Measurements from ENCODE around the gene FAM222B. TPM values are rescaled to one million over a fixed set of nuclear protein-coding genes. Genes with fewer than 3 reads are reported as not detected.
"Not testable (repeated sequence)": the region's sequence is repeated elsewhere in the genome, so short reads cannot be mapped to it uniquely, and the experiment has no call there.

FAM222B gene
- total RNA-seq, 2 experiments from 2014 or later, result 15.4 to 17.1 TPM

GRCh38 chr17:28743243-28744103, 99.1 kb downstream of the FAM222B start, which contains the start of gene TRAF4:
Gene TRAF4 (plus strand): TSS chr17:28744011. CDS start chr17:28744113, 102 bp downstream.
- H3K36me3 Mint-ChIP-seq (ENCODE audit: low read depth), result peaks cover 27% of the 10 kb centered on the region
- peak; percentile 86 for ATAC-seq
- no peaks in the 10 kb centered on the region for H3K27me3 Mint-ChIP-seq (ENCODE audit: low read depth)
- ChIA-PET CTCF (interaction anchor here (0.6 to 17.5 kb wide), 7 partner anchors 14 to 207 kb away, joined by 3 to 736 read pairs (median 3); partner anchors contain the start of genes FLOT2, NEK8, RPL23A and TLCD1), POLR2A (interaction anchor here (0.9 to 13.0 kb wide), 3 partner anchors 12 to 23 kb away, joined by 3 to 212 read pairs (median 12); partner anchors contain the start of genes NEK8, RPL23A and TLCD1)
- peaks cover 3% of the 10 kb centered on the region for H3K9me3 Mint-ChIP-seq (ENCODE audit: insufficient read depth)
- peaks cover 53% of the 10 kb centered on the region for H3K4me1 Mint-ChIP-seq (ENCODE audit: low read depth)
- peak within 1 kb of the TSS; percentile 90 for H3K4me3 Mint-ChIP-seq
- peak within 1 kb of the TSS; percentile 95 for H3K27ac Mint-ChIP-seq
- peak; percentile 81 for DNase-seq

- POLR2A ChIA-PET, result interaction anchor here (1.1 to 13.0 kb wide), 2 partner anchors 10 to 15 kb away, joined by 3 to 212 read pairs; partner anchors contain the start of genes NEK8 and TLCD1
Observed at GRCh38 chr17:28741358-28742349, 100.9 kb downstream of the FAM222B start.

GRCh38 chr17:28740406-28741357, 101.9 kb downstream of the FAM222B start:
- ATAC-seq (no peak), DNase-seq (no peak)
- ChIA-PET POLR2A (interaction anchor here (0.5 to 13.0 kb wide), 3 partner anchors 13 to 159 kb away, joined by 5 to 212 read pairs (median 7); partner anchors contain the start of genes NEK8 and TLCD1), CTCF (interaction anchor here (1.0 to 17.5 kb wide), 5 partner anchors 10 to 176 kb away, joined by 3 to 736 read pairs (median 5); partner anchors contain the start of genes NEK8 and TLCD1)
- H3K9me3 Mint-ChIP-seq (ENCODE audit: insufficient read depth), result peaks cover 3% of the 10 kb centered on the region
- peaks cover 29% of the 10 kb centered on the region for H3K36me3 Mint-ChIP-seq (ENCODE audit: low read depth)
- peaks cover 55% of the 10 kb centered on the region for H3K4me1 Mint-ChIP-seq (ENCODE audit: low read depth)
- no peak overlapping the region for H3K4me3 Mint-ChIP-seq
- H3K27ac Mint-ChIP-seq, result peak overlapping the region; percentile 64
- H3K27me3 Mint-ChIP-seq (ENCODE audit: low read depth), result no peaks in the 10 kb centered on the region

More at GRCh38 chr17:28741358-28742349, 100.9 kb downstream of the FAM222B start:
- Mint-ChIP-seq H3K27ac (peak overlapping the region; percentile 64), H3K9me3 (ENCODE audit: insufficient read depth) (peaks cover 3% of the 10 kb centered on the region), H3K4me3 (no peak overlapping the region), H3K27me3 (ENCODE audit: low read depth) (no peaks in the 10 kb centered on the region), H3K36me3 (ENCODE audit: low read depth) (peaks cover 27% of the 10 kb centered on the region), H3K4me1 (ENCODE audit: low read depth) (peaks cover 57% of the 10 kb centered on the region)
- CTCF ChIA-PET, result interaction anchor here (0.6 to 17.5 kb wide), 7 partner anchors 9 to 183 kb away, joined by 3 to 736 read pairs (median 4); partner anchors contain the start of genes NEK8, RPL23A and TLCD1
- no peak for DNase-seq
- no peak for ATAC-seq

- Mint-ChIP-seq H3K4me1 (ENCODE audit: low read depth) (peaks cover 65% of the 10 kb centered on the region), H3K9me3 (ENCODE audit: insufficient read depth) (peaks cover 3% of the 10 kb centered on the region), H3K4me3 (no peak overlapping the region), H3K27me3 (ENCODE audit: low read depth) (no peaks in the 10 kb centered on the region), H3K27ac (peak overlapping the region; percentile 69), H3K36me3 (ENCODE audit: low read depth) (peaks cover 26% of the 10 kb centered on the region)
- ChIA-PET CTCF (interaction anchor here (1.0 to 17.5 kb wide), 4 partner anchors 11 to 25 kb away, joined by 3 to 736 read pairs (median 6); partner anchors contain the start of genes NEK8 and TLCD1), POLR2A (interaction anchor here (1.2 to 2.2 kb wide), 2 partner anchors 11 to 19 kb away, joined by 3 to 7 read pairs; partner anchors contain the start of genes NEK8 and RPL23A)
- DNase-seq (peak; percentile 48), ATAC-seq (peak; percentile 26)
Observed at GRCh38 chr17:28738680-28739384, 103.8 kb downstream of the FAM222B start.

- Mint-ChIP-seq H3K27ac (peak overlapping the region; percentile 69), H3K36me3 (ENCODE audit: low read depth) (peaks cover 26% of the 10 kb centered on the region), H3K4me1 (ENCODE audit: low read depth) (peaks cover 68% of the 10 kb centered on the region), H3K9me3 (ENCODE audit: insufficient read depth) (peaks cover 3% of the 10 kb centered on the region), H3K4me3 (no peak overlapping the region), H3K27me3 (ENCODE audit: low read depth) (no peaks in the 10 kb centered on the region)
- DNase-seq, result no peak
- ChIA-PET CTCF (interaction anchor here (1.0 to 17.5 kb wide), 4 partner anchors 10 to 26 kb away, joined by 3 to 736 read pairs (median 6); partner anchors contain the start of genes NEK8 and TLCD1), POLR2A (interaction anchor here (2.2 kb wide), 1 partner anchor 10 kb away, joined by 7 read pairs; the partner anchor contains the start of gene NEK8)
- ATAC-seq, result no peak
Observed at GRCh38 chr17:28737770-28738679, 104.6 kb downstream of the FAM222B start.

- H3K27me3 Mint-ChIP-seq (ENCODE audit: low read depth), result no peaks in the 10 kb centered on the region
- ChIA-PET POLR2A (no interaction called here), CTCF (no interaction called here)
- H3K9me3 Mint-ChIP-seq (ENCODE audit: insufficient read depth), result peaks cover 3% of the 10 kb centered on the region
- peaks cover 68% of the 10 kb centered on the region for H3K4me1 Mint-ChIP-seq (ENCODE audit: low read depth)
- no peak overlapping the region for H3K27ac Mint-ChIP-seq
- ATAC-seq (no peak), DNase-seq (no peak)
- peaks cover 26% of the 10 kb centered on the region for H3K36me3 Mint-ChIP-seq (ENCODE audit: low read depth)
- no peak overlapping the region for H3K4me3 Mint-ChIP-seq
Observed at GRCh38 chr17:28737316-28737715, 105.3 kb downstream of the FAM222B start.

GRCh38 chr17:28735913-28736769, 106.4 kb downstream of the FAM222B start:
- H3K4me3 Mint-ChIP-seq; H3K9me3 Mint-ChIP-seq (ENCODE audit: insufficient read depth); H3K27ac Mint-ChIP-seq; DNase-seq; ATAC-seq; H3K27me3 Mint-ChIP-seq (ENCODE audit: low read depth): not testable (repeated sequence)
- H3K36me3 Mint-ChIP-seq (ENCODE audit: low read depth), result peaks cover 25% of the 10 kb centered on the region
- ChIA-PET CTCF (interaction anchor here (1.5 to 1.7 kb wide), 2 partner anchors 9 to 13 kb away, joined by 7 to 15 read pairs; partner anchors contain the start of gene TLCD1), POLR2A (interaction anchor here (1.1 to 1.5 kb wide), 2 partner anchors 11 to 16 kb away, joined by 3 to 5 read pairs; partner anchors contain the start of gene RPL23A)
- H3K4me1 Mint-ChIP-seq (ENCODE audit: low read depth), result peaks cover 60% of the 10 kb centered on the region

- Mint-ChIP-seq H3K27me3 (ENCODE audit: low read depth) (no peaks in the 10 kb centered on the region), H3K9me3 (ENCODE audit: insufficient read depth) (peaks cover 3% of the 10 kb centered on the region), H3K4me3 (no peak overlapping the region), H3K27ac (no peak overlapping the region), H3K36me3 (ENCODE audit: low read depth) (peaks cover 18% of the 10 kb centered on the region), H3K4me1 (ENCODE audit: low read depth) (peaks cover 57% of the 10 kb centered on the region)
- DNase-seq (no peak), ATAC-seq (no peak)
- ChIA-PET POLR2A (interaction anchor here (1.1 to 1.5 kb wide), 2 partner anchors 11 to 15 kb away, joined by 3 to 5 read pairs; partner anchors contain the start of gene RPL23A), CTCF (interaction anchor here (1.5 to 1.7 kb wide), 2 partner anchors 8 to 14 kb away, joined by 7 to 15 read pairs; partner anchors contain the start of gene TLCD1)
Observed at GRCh38 chr17:28735242-28735722, 107.3 kb downstream of the FAM222B start.
